H1 (cell line): ENCODE data around the gene ACVRL1. TPM values are rescaled to one million over a fixed set of nuclear protein-coding genes. Genes with fewer than 3 reads are reported as not detected.
A peak's percentile ranks its signal among the peaks of the same experiment; 100 is the strongest.

Source experiments
- CTCF ChIA-PET: fragments of 300-600 bp; sonication (Branson Sonifier 250); formaldehyde crosslinking; loops from one replicate; lab custom pipeline; 2021; ENCODE audit not compliant: partially characterized antibody; lab: Charles Lee
- POLR2A ChIA-PET: fragments of 300-600 bp; sonication (Branson Sonifier 250); formaldehyde crosslinking; loops from one replicate; lab custom pipeline; 2021; ENCODE audit warnings: inconsistent platforms; ENCODE audit not compliant: partially characterized antibody; lab: Charles Lee
- DNase-seq, 2 experiments: peaks; one replicate each; pipeline versions ENCODE4 v3.0.0 to v3.0.0-alpha.2; 2010 to 2022; ENCODE audit warnings: low spot score in 2 of 2, low read depth in 1 of 2, mixed read lengths in 1 of 2
- FAIRE-seq: peaks from 2 replicates; lab custom pipeline; 2011; peaks lifted over from hg19 to GRCh38; lab: Jason Lieb, UNC
- H2AFZ ChIP-seq: 2 replicates; pipeline ENCODE4 v1.8.1; 2012; ENCODE audit warnings: low read length, inconsistent platforms
- H2AK5ac ChIP-seq: 2 replicates; pipeline ENCODE4 v1.6.1; 2013; ENCODE audit warnings: low read depth, low read length
- H2BK120ac ChIP-seq: replicated peaks from 2 replicates; pipeline ENCODE3; 2013; ENCODE audit warnings: low read depth, low read length, inconsistent platforms
- H2BK12ac ChIP-seq: 2 replicates; pipeline ENCODE4 v1.6.1; 2013; ENCODE audit warnings: low read depth, low read length
- H2BK15ac ChIP-seq: 2 replicates; pipeline ENCODE4 v1.6.1; 2013; ENCODE audit warnings: low read length
- H2BK20ac ChIP-seq: 2 replicates; pipeline ENCODE4 v1.6.1; 2013; ENCODE audit warnings: low read length
- H2BK5ac ChIP-seq: 2 replicates; pipeline ENCODE4 v1.6.1; 2013; ENCODE audit warnings: low read depth, low read length
- H3K14ac ChIP-seq: 2 replicates; pipeline ENCODE4 v1.6.1; 2013; ENCODE audit warnings: inconsistent platforms; ENCODE audit not compliant: insufficient read length
- H3K18ac ChIP-seq: 2 replicates; pipeline ENCODE4 v1.6.1; 2013; ENCODE audit warnings: low read length; ENCODE audit errors: extremely low read depth
- H3K23ac ChIP-seq: 2 replicates; pipeline ENCODE4 v1.6.1; 2013; ENCODE audit warnings: inconsistent platforms; ENCODE audit not compliant: insufficient read length
- H3K23me2 ChIP-seq: 2 replicates; pipeline ENCODE4 v1.6.1; 2013; ENCODE audit warnings: low read depth, low read length
- H3K27ac ChIP-seq: 2 replicates; pipeline ENCODE4 v1.6.1; 2011; ENCODE audit warnings: low read depth, low read length, inconsistent platforms
- H3K27me3 ChIP-seq, 4 experiments: replicated peaks in 1 of 4; 1 replicate in 1 of 4; 2 replicates in 3 of 4; pipeline versions ENCODE4 v1.6.1 to v1.8.1; 2011 to 2013; ENCODE audit warnings: low read length in 3 of 4, mild to moderate bottlenecking in 3 of 4, inconsistent platforms in 2 of 4, mixed read lengths in 2 of 4, moderate library complexity in 1 of 4; ENCODE audit not compliant: control insufficient read depth in 3 of 4, insufficient read depth in 3 of 4; ENCODE audit errors: extremely low read depth in 1 of 4
- H3K36me3 ChIP-seq, 4 experiments: 2 replicates each; pipeline versions ENCODE4 v1.6.1 to v1.8.1; 2011 to 2013; ENCODE audit warnings: mild to moderate bottlenecking in 4 of 4, low read length in 3 of 4, moderate library complexity in 2 of 4, control low read depth in 1 of 4, inconsistent platforms in 1 of 4; ENCODE audit not compliant: insufficient read depth in 4 of 4, control insufficient read depth in 2 of 4
- H3K4ac ChIP-seq: replicated peaks from 2 replicates; pipeline ENCODE3; 2013; ENCODE audit warnings: low read length, low read depth, mixed read lengths, inconsistent platforms; ENCODE audit not compliant: insufficient read length
- H3K4me1 ChIP-seq, 4 experiments: replicated peaks in 1 of 4; 1 replicate in 1 of 4; 2 replicates in 3 of 4; pipeline versions ENCODE4 v1.6.1 to v1.8.1; 2011 to 2013; ENCODE audit warnings: low read length in 3 of 4, inconsistent platforms in 2 of 4, mixed read lengths in 1 of 4; ENCODE audit not compliant: insufficient read depth in 4 of 4, control insufficient read depth in 3 of 4
- H3K4me2 ChIP-seq, 2 experiments: 2 replicates each; pipeline versions ENCODE4 v1.6.1 to v1.8.1; 2011 to 2013; ENCODE audit warnings: low read depth in 2 of 2, low read length in 2 of 2, control low read depth in 1 of 2, inconsistent platforms in 1 of 2, mild to moderate bottlenecking in 1 of 2; ENCODE audit not compliant: insufficient read depth in 1 of 2
- H3K4me3 ChIP-seq, 4 experiments: fragments of 200-600, 300-600 bp in 1 of 4; sonication (generic), shearing (Covaris generic), sonication (Bioruptor Twin) in 1 of 4; 2 replicates each; pipeline versions ENCODE4 v1.5.1 to v1.8.1; 2011 to 2016; ENCODE audit warnings: low read length in 4 of 4, low read depth in 3 of 4, control low read depth in 2 of 4, inconsistent platforms in 2 of 4, mild to moderate bottlenecking in 2 of 4, mixed read lengths in 1 of 4, moderate library complexity in 1 of 4; ENCODE audit not compliant: insufficient read depth in 2 of 4; ENCODE audit errors: extremely low read depth in 1 of 4
- H3K56ac ChIP-seq: replicated peaks from 2 replicates; pipeline ENCODE3; 2013; ENCODE audit warnings: low read depth, mild to moderate bottlenecking, mixed read lengths, low read length, inconsistent platforms; ENCODE audit not compliant: insufficient read length
- H3K79me1 ChIP-seq: 2 replicates; pipeline ENCODE4 v1.6.1; 2013; ENCODE audit warnings: low read depth, low read length, control low read depth
- H3K79me2 ChIP-seq, 2 experiments: 2 replicates each; pipeline versions ENCODE4 v1.6.1 to v1.8.1; 2012 to 2013; ENCODE audit warnings: low read length in 2 of 2, mild to moderate bottlenecking in 2 of 2, inconsistent platforms in 1 of 2; ENCODE audit not compliant: insufficient read depth in 2 of 2, control insufficient read depth in 1 of 2
- H3K9ac ChIP-seq, 4 experiments: replicated peaks in 1 of 4; 1 replicate in 1 of 4; 2 replicates in 3 of 4; pipeline versions ENCODE4 v1.6.1 to v1.8.1; 2011 to 2013; ENCODE audit warnings: low read depth in 3 of 4, low read length in 3 of 4, control low read depth in 2 of 4, mild to moderate bottlenecking in 2 of 4, moderate library complexity in 2 of 4, inconsistent platforms in 1 of 4; ENCODE audit errors: extremely low read depth in 1 of 4
- H3K9me3 ChIP-seq, 2 experiments: 2 replicates each; pipeline versions ENCODE4 v1.6.1 to v1.8.1; 2012 to 2013; ENCODE audit warnings: mild to moderate bottlenecking in 2 of 2, moderate library complexity in 2 of 2, control low read depth in 1 of 2, inconsistent platforms in 1 of 2, low read depth in 1 of 2, low read length in 1 of 2, mixed read lengths in 1 of 2; ENCODE audit not compliant: insufficient read depth in 2 of 2
- H4K20me1 ChIP-seq, 2 experiments: replicated peaks in 1 of 2; 2 replicates each; pipeline versions ENCODE3 to v1.8.1; 2011 to 2013; ENCODE audit warnings: inconsistent platforms in 2 of 2, low read length in 2 of 2, mild to moderate bottlenecking in 1 of 2; ENCODE audit not compliant: insufficient read depth in 2 of 2, control insufficient read depth in 1 of 2
- H4K5ac ChIP-seq: 2 replicates; pipeline ENCODE4 v1.6.1; 2013; ENCODE audit warnings: low read length, low read depth, mixed read lengths, inconsistent platforms; ENCODE audit not compliant: insufficient read length
- H4K8ac ChIP-seq: 2 replicates; pipeline ENCODE4 v1.8.0; 2013; ENCODE audit warnings: mild to moderate bottlenecking, moderate library complexity, low read length, inconsistent platforms; ENCODE audit not compliant: insufficient read depth; ENCODE audit errors: extremely low read depth
- H4K91ac ChIP-seq: replicated peaks from 2 replicates; pipeline ENCODE3; 2013; ENCODE audit warnings: low read length, mixed read lengths, inconsistent platforms; ENCODE audit not compliant: insufficient read length
- FOSL1 ChIP-seq: IDR thresholded peaks from 2 replicates; pipeline ENCODE4 v1.6.1; 2011; ENCODE audit warnings: mild to moderate bottlenecking, low read depth, low read length, moderate library complexity; ENCODE audit not compliant: insufficient read depth
- KDM5A ChIP-seq: fragments of 200-600 bp; IDR thresholded peaks from 2 replicates; pipeline ENCODE4 v1.7.1; 2012; ENCODE audit warnings: mild to moderate bottlenecking, low read length, inconsistent platforms, mixed read lengths
- NANOG ChIP-seq: IDR thresholded peaks from 2 replicates; pipeline ENCODE4 v1.6.1; 2011; ENCODE audit warnings: low read length, low read depth, mild to moderate bottlenecking, inconsistent platforms; ENCODE audit not compliant: insufficient read depth, poor library complexity, severe bottlenecking
- POLR2AphosphoS5 ChIP-seq: IDR thresholded peaks from 2 replicates; pipeline ENCODE4 v1.6.1; 2011; ENCODE audit warnings: low read depth, low read length
- RBBP5 ChIP-seq: IDR thresholded peaks from 2 replicates; pipeline ENCODE4 v1.7.1; 2012; ENCODE audit warnings: low read depth, mild to moderate bottlenecking, inconsistent platforms, low read length, moderate library complexity, borderline replicate concordance
- RNF2 ChIP-seq: fragments of 200-900, 300-1000 bp; sonication (generic); IDR thresholded peaks from 2 replicates; pipeline ENCODE4 v1.7.1; 2016; ENCODE audit warnings: borderline replicate concordance, low read depth, mild to moderate bottlenecking, antibody characterized with exemption, low read length; ENCODE audit not compliant: poor library complexity, severe bottlenecking; ENCODE audit errors: missing control alignments
- SIN3A ChIP-seq, 2 experiments: IDR thresholded peaks in 1 of 2; conservative IDR thresholded peaks in 1 of 2; 2 replicates each; pipeline ENCODE4 v1.6.1; 2011 to 2012; ENCODE audit warnings: low read length in 2 of 2, improper control_type of control experiment in 1 of 2, low read depth in 1 of 2, mild to moderate bottlenecking in 1 of 2
- SP2 ChIP-seq: IDR thresholded peaks from 2 replicates; pipeline ENCODE4 v1.6.1; 2012; ENCODE audit warnings: mild to moderate bottlenecking, low read length, inconsistent platforms
- WGBS, 2 experiments: shearing (Covaris generic) in 1 of 2; methylation state at CpG; one replicate each; pipeline versions ENCODE4 v1.1.6 to v1.1.7; 2013 to 2015; ENCODE audit warnings: low lambda C conversion rate in 2 of 2, mixed read lengths in 2 of 2, inconsistent platforms in 1 of 2, low coverage in 1 of 2, missing lambda C conversion rate in 1 of 2; ENCODE audit not compliant: insufficient replicate concordance in 2 of 2, insufficient coverage in 1 of 2, insufficient read length in 1 of 2; ENCODE audit errors: extremely low coverage in 1 of 2, missing lambda C conversion rate in 1 of 2; 5-methylcytosine and 5-hydroxymethylcytosine counted together
- polyA plus RNA-seq, 7 experiments: library from polyadenylated mRNA; depleted of rRNA in 3 of 7; stranded (reverse) in 5 of 7; unstranded in 2 of 7; fragments of >200 nt in 5 of 7; fragments of 200-250 nt in 2 of 7; gene quantifications; 1 replicate in 5 of 7; 2 replicates in 1 of 7; 4 replicates in 1 of 7; pipeline versions ENCODE4 v1.2.1 to v1.2.3, GENCODE V29; 2011 to 2013; ENCODE audit warnings: missing spikeins in 2 of 7, mixed read lengths in 2 of 7
- total RNA-seq: library from RNA; stranded (reverse); fragmentation: NEBNext Ultra II Directional; extraction: Animal tissue kit (Norgen Biotek cat#: 25700); gene quantifications from 2 replicates; pipeline ENCODE4 v1.2.1, GENCODE V29; 2021
- TF ChIP-seq, protein P1 (sequence below): IDR thresholded peaks from 2 replicates; pipeline ENCODE4 v1.6.1; 2012; ENCODE audit warnings: low read length, inconsistent platforms
- TF ChIP-seq, protein P2 (sequence below): IDR thresholded peaks from 2 replicates; pipeline ENCODE4 v1.6.1; 2011; ENCODE audit warnings: low read depth, mild to moderate bottlenecking, low read length; ENCODE audit not compliant: insufficient read depth

Gene ACVRL1
- total and polyA plus RNA-seq, 2 of the 8 experiments (the other 6 are each of a cell fraction or from before 2014, with no cell fraction given), result 0.09 to 0.35 TPM

DNA sequence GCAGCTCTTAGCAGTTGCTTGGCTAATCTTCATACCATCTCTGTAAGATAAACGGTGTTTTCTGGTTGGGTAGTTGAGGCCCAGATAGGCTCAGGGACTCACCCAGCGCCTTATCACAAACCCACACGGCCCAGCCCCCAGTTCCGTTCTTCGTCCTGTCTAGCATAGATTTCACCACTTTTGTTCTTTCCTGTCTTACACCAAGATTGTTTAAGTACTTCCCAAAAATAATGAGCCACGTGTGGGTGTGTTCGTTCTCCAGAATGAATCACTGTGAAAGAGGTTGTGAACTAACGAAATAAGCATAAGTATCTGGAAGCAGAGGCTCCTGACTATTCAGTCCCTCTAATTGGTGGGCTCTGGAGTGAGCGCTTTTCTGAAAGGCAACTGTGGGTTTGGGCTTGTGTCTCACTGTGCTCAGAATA, 65.6 kb downstream of the ACVRL1 start:
- Histone ChIP-seq H2BK120ac (no peak overlapping the region), H3K23me2 (no peaks in the 10 kb centered on the region), H3K9ac (peak overlapping the region in 1 of 4 experiments; percentile 37; a peak in 1 of 7 replicates), H4K8ac (no peak overlapping the region), H2AK5ac (no peak overlapping the region), H2BK15ac (no peak overlapping the region), H3K23ac (no peak overlapping the region), H3K4ac (no peak overlapping the region), H3K4me1 (peaks cover 3 to 10% (median 6%) of the 10 kb centered on the region in 4 experiments; a peak in 5 of 7 replicates), H2BK5ac (no peak overlapping the region), H4K20me1 (peaks cover 9 to 20% of the 10 kb centered on the region in 2 experiments), H3K14ac (no peak overlapping the region), H3K27me3 (no peaks in the 10 kb centered on the region), H3K36me3 (peaks cover 2 to 14% (median 9%) of the 10 kb centered on the region in 4 experiments; a peak in 7 of 8 replicates), H3K18ac (no peak overlapping the region), H3K79me2 (peaks cover 0 to 14% of the 10 kb centered on the region in 2 experiments; a peak in 1 of 4 replicates), H3K4me2 (no peak overlapping the region), H2BK12ac (no peak overlapping the region), H3K9me3 (no peaks in the 10 kb centered on the region), H3K27ac (no peak overlapping the region), H2AFZ (no peak overlapping the region), H3K56ac (no peak overlapping the region), H4K5ac (no peak overlapping the region), H2BK20ac (no peak overlapping the region), H3K79me1 (peaks cover 6% of the 10 kb centered on the region; the same call in 1 of the 2 replicates), H3K4me3 (no peak overlapping the region), H4K91ac (no peak overlapping the region)
- FAIRE-seq (no peak), DNase-seq (no peak)
- WGBS, 2 experiments, result 81% methylated on average over 9 of the region's 9 CpGs; no CpG with 5 or more reads in 1 of the 2 experiments
- CTCF ChIA-PET, result interaction anchor here (0.9 to 4.6 kb wide), 9 partner anchors 10 to 140 kb away, joined by 3 to 55 read pairs (median 3); no protein-coding TSS in a partner anchor
- TF ChIP-seq SP2 (no peak), RBBP5 (no peak), NANOG (no peak), SIN3A (conservative IDR thresholded peaks at IDR 0.05 in 1 of 2, IDR thresholded peaks at IDR 0.05 in 1 of 2; ENCODE audit: low read depth in 1 of 2, low read length in 2 of 2) (no peak), KDM5A (no peak), FOSL1 (no peak), POLR2AphosphoS5 (no peak), RNF2 (no peak)
- TF ChIP-seq, protein P1, sequence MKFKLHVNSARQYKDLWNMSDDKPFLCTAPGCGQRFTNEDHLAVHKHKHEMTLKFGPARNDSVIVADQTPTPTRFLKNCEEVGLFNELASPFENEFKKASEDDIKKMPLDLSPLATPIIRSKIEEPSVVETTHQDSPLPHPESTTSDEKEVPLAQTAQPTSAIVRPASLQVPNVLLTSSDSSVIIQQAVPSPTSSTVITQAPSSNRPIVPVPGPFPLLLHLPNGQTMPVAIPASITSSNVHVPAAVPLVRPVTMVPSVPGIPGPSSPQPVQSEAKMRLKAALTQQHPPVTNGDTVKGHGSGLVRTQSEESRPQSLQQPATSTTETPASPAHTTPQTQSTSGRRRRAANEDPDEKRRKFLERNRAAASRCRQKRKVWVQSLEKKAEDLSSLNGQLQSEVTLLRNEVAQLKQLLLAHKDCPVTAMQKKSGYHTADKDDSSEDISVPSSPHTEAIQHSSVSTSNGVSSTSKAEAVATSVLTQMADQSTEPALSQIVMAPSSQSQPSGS, result no peak
- TF ChIP-seq, protein P2, sequence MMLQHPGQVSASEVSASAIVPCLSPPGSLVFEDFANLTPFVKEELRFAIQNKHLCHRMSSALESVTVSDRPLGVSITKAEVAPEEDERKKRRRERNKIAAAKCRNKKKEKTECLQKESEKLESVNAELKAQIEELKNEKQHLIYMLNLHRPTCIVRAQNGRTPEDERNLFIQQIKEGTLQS, result no peak
- POLR2A ChIA-PET, result no interaction called here
